Spleen (tissue), 11 donors: ENCODE data around the gene TMEM203. TPM values are rescaled to one million over a fixed set of nuclear protein-coding genes. Genes with fewer than 3 reads are reported as not detected.

Experiments used
- DNase-seq: peaks from one replicate; pipeline ENCODE4 v3.0.0-alpha.2; 2020
- H3K27ac ChIP-seq, 8 donors: fragments of 200-600 bp; sonication (generic) in 7 of 8; 1 replicate in 4 of 8; 2 replicates in 4 of 8; pipeline versions ENCODE4 v1.5.0 to v1.8.0; 2016 to 2021; ENCODE audit warnings: inconsistent platforms in 4 of 8, mild to moderate bottlenecking in 4 of 8, moderate library complexity in 1 of 8
- H3K27me3 ChIP-seq, 7 donors: fragments of 200-600 bp; sonication (generic) in 6 of 7; replicated peaks in 1 of 7; 1 replicate in 4 of 7; 2 replicates in 3 of 7; pipeline versions ENCODE4 v1.5.0 to v1.8.0; 2016 to 2021; ENCODE audit warnings: inconsistent platforms in 3 of 7, mild to moderate bottlenecking in 1 of 7
- H3K36me3 ChIP-seq, 6 donors: fragments of 200-600 bp; sonication (generic) in 5 of 6; 1 replicate in 4 of 6; 2 replicates in 2 of 6; pipeline versions ENCODE4 v1.5.0 to v1.8.0; 2016 to 2021; ENCODE audit warnings: inconsistent platforms in 2 of 6
- H3K4me1 ChIP-seq, 6 donors: fragments of 200-600 bp; sonication (generic) in 5 of 6; 1 replicate in 3 of 6; 2 replicates in 3 of 6; pipeline versions ENCODE4 v1.5.0 to v1.8.0; 2016 to 2021; ENCODE audit warnings: inconsistent platforms in 3 of 6
- H3K4me3 ChIP-seq, 8 donors: fragments of 200-600 bp; sonication (generic) in 7 of 8; 1 replicate in 4 of 8; 2 replicates in 4 of 8; pipeline versions ENCODE4 v1.5.0 to v1.8.0; 2016 to 2021; ENCODE audit warnings: inconsistent platforms in 4 of 8, mild to moderate bottlenecking in 4 of 8, moderate library complexity in 2 of 8
- H3K9me3 ChIP-seq, 8 donors: fragments of 200-600 bp; sonication (generic) in 7 of 8; 1 replicate in 4 of 8; 2 replicates in 4 of 8; pipeline versions ENCODE4 v1.5.0 to v1.8.0; 2016 to 2021; ENCODE audit warnings: inconsistent platforms in 4 of 8
- POLR2A ChIP-seq, 3 donors: fragments of 450-650 bp; IDR thresholded peaks; one replicate each; pipeline ENCODE4 v1.5.1; 2017; ENCODE audit warnings: antibody characterized with exemption in 3 of 3, mild to moderate bottlenecking in 1 of 3
- POLR2AphosphoS5 ChIP-seq, 3 donors: sonication (generic); formaldehyde crosslinking; IDR thresholded peaks; one replicate each; pipeline ENCODE4 v1.5.1; 2017; ENCODE audit warnings: antibody characterized with exemption in 3 of 3
- WGBS, 5 donors: extraction: QIAGEN DNeasy Blood & Tissue Kit in 3 of 5; methylation state at CpG; one replicate each; pipeline versions ENCODE4 v1.1.5 to v1.1.7; 2013 to 2018; 5-methylcytosine and 5-hydroxymethylcytosine counted together
- intact Hi-C: fragments of 100-400 bp; cut with DNase I; formaldehyde crosslinking; loops from one replicate; pipeline ENCODE4 v1.15.0; 2023; ENCODE audit warnings: low total_unique reads
- polyA plus RNA-seq, 3 donors: library from polyadenylated mRNA; stranded (reverse); fragments of 200-250 nt; gene quantifications; one replicate each; pipeline ENCODE4 v1.2.1, GENCODE V29; 2013
- total RNA-seq, 7 donors: library from RNA; depleted of rRNA in 3 of 7; stranded (reverse); fragments of >200 nt in 3 of 7; fragmentation: NEBNext Ultra II Directional in 4 of 7; extraction: Animal tissue kit (Norgen Biotek cat#: 25700) in 4 of 7; gene quantifications; one replicate each; pipeline versions ENCODE4 v1.1.0 to v1.2.1, GENCODE V29; 2016 to 2021
- TF ChIP-seq, protein P1 (sequence below), 11 experiments: fragments of 200-600 bp in 7 of 11; fragments of 450-650 bp in 4 of 11; sonication (generic) in 4 of 11; IDR thresholded peaks in 8 of 11; conservative IDR thresholded peaks in 3 of 11; 1 replicate in 7 of 11; 2 replicates in 4 of 11; pipeline versions ENCODE4 v1.4.0 to v1.8.0; 2016 to 2021; ENCODE audit warnings: antibody characterized with exemption in 11 of 11, inconsistent platforms in 4 of 11, mild to moderate bottlenecking in 1 of 11
- donor health status: healthy with polysubstance abuse.
- donor health status: DM: no; HTN: no; CAD: no; lungs with moderate emphysema.
- donor health status: DM: no; HTN: no; CAD: no.
- donor health status: Bipolar disorder and iron deficiency.
- donor health status: healthy.
- donor health status: DM: no; HTN: no; CAD: no.
- donor health status: DM: yes; HTN: yes; CAD: no.

TMEM203 gene
- total and polyA plus RNA-seq, 10 donors, result 28.4 to 50.1 (median 36.0) TPM

DNA sequence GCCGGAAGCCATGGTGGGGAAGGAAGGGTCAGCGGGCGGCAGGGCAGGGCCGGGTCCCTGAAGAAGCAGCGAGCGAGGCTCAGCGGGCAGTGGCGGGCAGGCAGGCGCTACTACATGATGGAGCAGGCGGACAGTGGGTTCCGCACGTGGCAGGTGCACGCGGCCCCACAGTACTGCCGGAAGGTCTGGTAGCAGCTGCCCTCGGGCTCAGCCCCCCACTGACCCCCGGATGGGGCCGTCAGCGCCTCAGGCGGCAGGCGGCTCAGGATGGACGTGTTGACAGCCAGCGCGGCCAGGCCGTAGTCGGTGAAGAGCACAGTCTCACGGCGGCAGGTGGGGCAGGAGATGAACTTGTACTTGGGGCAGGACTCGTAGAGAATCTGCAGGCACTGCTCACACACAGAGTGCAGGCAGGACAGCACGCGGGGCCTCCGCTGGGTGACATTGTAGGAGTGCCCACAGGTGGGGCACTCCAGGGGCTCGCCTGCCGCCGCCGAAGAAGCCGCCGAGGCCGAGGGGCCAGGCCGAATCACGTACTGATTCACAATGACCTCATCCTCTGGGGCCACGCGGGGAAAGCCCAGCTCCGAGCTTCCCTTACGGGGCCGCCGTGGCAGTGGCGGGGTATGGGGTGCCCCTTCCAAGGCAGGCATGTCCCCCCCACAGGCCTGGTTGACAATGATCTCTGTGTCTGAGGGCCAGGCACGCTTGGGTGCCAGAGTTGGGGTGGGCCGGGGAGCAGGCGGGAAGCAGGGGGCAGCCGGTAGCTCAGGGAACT is 15.1 kb upstream of the TMEM203 start:
- Histone ChIP-seq H3K36me3 (peaks cover 0 to 28% (median 9%) of the 10 kb centered on the region in 6 donors), H3K9me3 (no peaks in the 10 kb centered on the region), H3K4me1 (peaks cover 8 to 73% (median 44%) of the 10 kb centered on the region in 6 donors), H3K4me3 (no peak overlapping the region), H3K27me3 (peaks cover 0 to 18% (median 4%) of the 10 kb centered on the region in 7 donors), H3K27ac (no peak overlapping the region)
- no peak for TF ChIP-seq POLR2A (IDR thresholded peaks at IDR 0.05)
- peak in 1 of 3 donors; percentile 27 for TF ChIP-seq POLR2AphosphoS5 (IDR thresholded peaks at IDR 0.05)
- 89 to 94% (median 93%) methylated on average over 45 to 52 of the region's 52 CpGs for WGBS, 5 donors
- intact Hi-C loops, result loop anchor here (5.0 kb wide), 1 partner anchor 103 kb away; no protein-coding TSS in a partner anchor
- no peak for DNase-seq

DNA sequence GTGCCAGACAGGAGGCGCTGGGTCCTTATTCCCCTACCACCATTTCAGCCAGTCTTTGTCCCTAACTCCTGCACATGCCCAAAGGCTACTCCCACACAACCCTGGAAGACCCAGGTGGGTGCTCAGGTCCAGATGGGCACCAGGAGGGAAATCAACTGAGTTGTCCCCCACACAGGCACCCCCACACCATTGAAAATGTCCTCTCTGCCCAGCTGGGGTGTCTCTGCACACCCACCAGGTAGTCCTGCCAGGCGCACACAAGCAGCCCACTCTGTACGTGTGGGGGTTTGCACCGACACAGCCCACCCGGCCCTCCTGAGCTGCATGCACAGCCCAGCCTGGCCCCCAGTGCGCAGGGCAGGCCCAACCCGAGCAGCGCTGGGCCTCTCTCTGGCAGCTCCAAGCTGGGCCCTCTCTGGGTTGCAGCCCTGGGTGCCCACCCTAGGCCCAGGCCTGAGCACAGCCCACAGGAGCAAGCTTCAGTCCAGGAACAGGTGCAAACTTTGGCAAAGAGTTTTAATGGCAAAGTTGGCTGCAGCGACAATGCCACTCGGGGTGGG is 14.4 kb upstream of the TMEM203 start:
- Histone ChIP-seq H3K4me3 (no peak overlapping the region), H3K9me3 (no peaks in the 10 kb centered on the region), H3K4me1 (peaks cover 8 to 69% (median 44%) of the 10 kb centered on the region in 6 donors), H3K36me3 (peaks cover 0 to 34% (median 12%) of the 10 kb centered on the region in 6 donors), H3K27ac (no peak overlapping the region), H3K27me3 (peaks cover 0 to 18% (median 4%) of the 10 kb centered on the region in 7 donors)
- WGBS, 5 donors, result 89 to 98% (median 95%) methylated on average over 4 to 10 of the region's 10 CpGs
- intact Hi-C loops, result loop anchor here (5.0 kb wide), 1 partner anchor 103 kb away; no protein-coding TSS in a partner anchor
- no peak for DNase-seq
- TF ChIP-seq POLR2A (IDR thresholded peaks at IDR 0.05) (no peak), POLR2AphosphoS5 (IDR thresholded peaks at IDR 0.05) (peak in 1 of 3 donors; percentile 34)

DNA sequence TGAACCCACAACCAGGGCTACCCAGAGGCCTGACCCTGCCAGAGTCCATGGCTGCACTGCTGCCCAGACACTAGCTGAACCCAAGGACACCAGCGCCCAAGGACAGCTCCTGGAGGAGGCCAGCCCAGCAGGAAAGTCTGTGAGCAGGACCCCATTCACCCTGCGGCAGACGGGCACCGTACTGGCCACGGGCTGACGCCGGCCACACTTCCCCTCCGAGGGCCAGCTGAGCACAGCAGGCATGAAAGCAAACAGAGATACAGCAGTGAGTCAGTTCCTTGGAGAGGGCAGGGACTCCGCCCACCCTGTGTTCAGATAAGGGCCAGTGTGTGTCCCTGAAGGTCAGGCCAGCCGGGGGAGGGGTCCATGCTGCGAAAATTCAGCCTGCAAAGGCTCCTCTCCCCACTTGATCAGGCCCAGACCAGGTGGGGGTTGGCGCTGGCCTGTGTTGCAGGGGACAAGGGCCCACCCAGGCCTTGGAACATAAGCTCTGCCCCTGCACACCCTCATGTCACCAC is 13.4 kb upstream of the TMEM203 start:
- peak; percentile 4 to 79 (median 49) for TF ChIP-seq POLR2AphosphoS5 (IDR thresholded peaks at IDR 0.05)
- TF ChIP-seq, protein P1, sequence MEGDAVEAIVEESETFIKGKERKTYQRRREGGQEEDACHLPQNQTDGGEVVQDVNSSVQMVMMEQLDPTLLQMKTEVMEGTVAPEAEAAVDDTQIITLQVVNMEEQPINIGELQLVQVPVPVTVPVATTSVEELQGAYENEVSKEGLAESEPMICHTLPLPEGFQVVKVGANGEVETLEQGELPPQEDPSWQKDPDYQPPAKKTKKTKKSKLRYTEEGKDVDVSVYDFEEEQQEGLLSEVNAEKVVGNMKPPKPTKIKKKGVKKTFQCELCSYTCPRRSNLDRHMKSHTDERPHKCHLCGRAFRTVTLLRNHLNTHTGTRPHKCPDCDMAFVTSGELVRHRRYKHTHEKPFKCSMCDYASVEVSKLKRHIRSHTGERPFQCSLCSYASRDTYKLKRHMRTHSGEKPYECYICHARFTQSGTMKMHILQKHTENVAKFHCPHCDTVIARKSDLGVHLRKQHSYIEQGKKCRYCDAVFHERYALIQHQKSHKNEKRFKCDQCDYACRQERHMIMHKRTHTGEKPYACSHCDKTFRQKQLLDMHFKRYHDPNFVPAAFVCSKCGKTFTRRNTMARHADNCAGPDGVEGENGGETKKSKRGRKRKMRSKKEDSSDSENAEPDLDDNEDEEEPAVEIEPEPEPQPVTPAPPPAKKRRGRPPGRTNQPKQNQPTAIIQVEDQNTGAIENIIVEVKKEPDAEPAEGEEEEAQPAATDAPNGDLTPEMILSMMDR (IDR thresholded peaks at IDR 0.05 in 8 of 11, conservative IDR thresholded peaks at IDR 0.05 in 3 of 11), result no peak
- TF ChIP-seq POLR2A (IDR thresholded peaks at IDR 0.05), result no peak
- Histone ChIP-seq H3K36me3 (peaks cover 0 to 45% (median 13%) of the 10 kb centered on the region in 6 donors), H3K4me3 (no peak overlapping the region), H3K9me3 (no peaks in the 10 kb centered on the region), H3K27me3 (peaks cover 0 to 18% (median 4%) of the 10 kb centered on the region in 7 donors), H3K27ac (peak overlapping the region in 3 of 8 donors; percentile 26 to 50 (median 47)), H3K4me1 (peaks cover 8 to 59% (median 34%) of the 10 kb centered on the region in 6 donors)
- WGBS, 5 donors, result 76 to 83% (median 81%) methylated on average over 5 to 12 of the region's 12 CpGs
- no peak for DNase-seq
- intact Hi-C loops, result no loop called here

DNA sequence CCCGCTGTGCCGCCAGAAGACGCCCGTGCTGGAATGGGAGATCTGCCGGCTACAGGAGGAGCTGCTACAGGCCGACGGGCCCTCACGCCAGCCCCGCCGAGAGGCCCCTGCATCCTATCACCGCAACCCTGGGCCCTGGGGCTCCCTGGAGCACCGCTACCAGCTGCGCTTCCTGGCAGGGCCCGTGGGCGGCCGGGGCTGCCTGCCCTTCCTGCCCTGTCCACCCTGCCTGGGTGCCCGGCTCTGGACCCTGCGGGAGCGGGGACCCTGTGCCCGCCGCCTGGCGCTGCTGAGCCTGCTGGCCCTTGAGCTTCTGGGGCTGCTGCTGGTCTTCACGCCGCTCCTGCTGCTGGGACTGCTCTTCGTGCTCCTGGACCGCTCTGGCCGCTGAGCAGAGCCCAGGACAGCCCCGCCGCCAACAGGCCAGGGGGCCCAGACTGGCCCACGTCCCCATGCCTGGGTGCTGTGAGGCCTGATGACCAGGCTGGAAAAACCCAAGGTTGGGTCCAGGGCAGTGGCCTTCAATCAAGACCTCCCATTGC is 12.8 kb upstream of the TMEM203 start:
- DNase-seq, result no peak
- Histone ChIP-seq H3K36me3 (peaks cover 0 to 50% (median 13%) of the 10 kb centered on the region in 6 donors), H3K4me3 (no peak overlapping the region), H3K4me1 (peaks cover 8 to 56% (median 33%) of the 10 kb centered on the region in 6 donors), H3K9me3 (no peaks in the 10 kb centered on the region), H3K27me3 (peaks cover 0 to 18% (median 4%) of the 10 kb centered on the region in 7 donors), H3K27ac (peak overlapping the region in 3 of 8 donors; percentile 26 to 50 (median 47))
- intact Hi-C loops, result no loop called here
- TF ChIP-seq POLR2AphosphoS5 (IDR thresholded peaks at IDR 0.05) (no peak), POLR2A (IDR thresholded peaks at IDR 0.05) (no peak)
- TF ChIP-seq, protein P1 (IDR thresholded peaks at IDR 0.05 in 8 of 11, conservative IDR thresholded peaks at IDR 0.05 in 3 of 11), result no peak
- WGBS, 5 donors, result 87 to 93% (median 90%) methylated on average over 26 to 30 of the region's 30 CpGs
